HG03103 (cell line): ENCODE results near the gene SLC38A4.
"Not testable (repeated sequence)": the region's sequence is repeated elsewhere in the genome, so short reads cannot be mapped to it uniquely, and the experiment has no call there.

ENCODE experiments used
- ATAC-seq: cut with Tn5 transposase; IDR thresholded peaks from one replicate; pipeline ENCODE4 v1.9.1; 2021; ENCODE audit warnings: low read depth; ENCODE audit not compliant: unreplicated experiment

Gene SLC38A4

GRCh38 chr12:46825591-46826414 is at the start of gene SLC38A4:
Gene SLC38A4, minus strand, starts transcription at chr12:46825997. Its CDS starts 32,926 bp downstream, at chr12:46793071.
- ATAC-seq = no peak

- ATAC-seq = no peak
Observed at GRCh38 chr12:46875095-46875494, 49.3 kb upstream of the SLC38A4 start.

- ATAC-seq = no peak
Observed at GRCh38 chr12:46874642-46875041, 48.8 kb upstream of the SLC38A4 start.

GRCh38 chr12:46872135-46872534 is 46.3 kb upstream of the SLC38A4 start:
- ATAC-seq = no peak

- ATAC-seq = no peak
Observed at GRCh38 chr12:46865311-46865710, 39.5 kb upstream of the SLC38A4 start.

GRCh38 chr12:46858368-46858767 is 32.6 kb upstream of the SLC38A4 start:
- ATAC-seq = no peak

- ATAC-seq = no peak
Observed at GRCh38 chr12:46857486-46857885, 31.7 kb upstream of the SLC38A4 start.

GRCh38 chr12:46855760-46856159 is 30.0 kb upstream of the SLC38A4 start:
- ATAC-seq = no peak

GRCh38 chr12:46854188-46854587 is 28.4 kb upstream of the SLC38A4 start:
- not testable (repeated sequence) for ATAC-seq

GRCh38 chr12:46848792-46849191 is 23.0 kb upstream of the SLC38A4 start:
- not testable (repeated sequence) for ATAC-seq

GRCh38 chr12:46847001-46847400 is 21.2 kb upstream of the SLC38A4 start:
- ATAC-seq = no peak

- no peak for ATAC-seq
Observed at GRCh38 chr12:46843811-46844210, 18.0 kb upstream of the SLC38A4 start.

GRCh38 chr12:46841891-46842290 is 16.1 kb upstream of the SLC38A4 start:
- no peak for ATAC-seq

GRCh38 chr12:46839964-46840363 is 14.2 kb upstream of the SLC38A4 start:
- ATAC-seq = no peak

- no peak for ATAC-seq
Observed at GRCh38 chr12:46839232-46839631, 13.4 kb upstream of the SLC38A4 start.

- no peak for ATAC-seq
Observed at GRCh38 chr12:46835785-46836184, 10.0 kb upstream of the SLC38A4 start.

GRCh38 chr12:46832130-46832704 is 6.4 kb upstream of the SLC38A4 start:
- ATAC-seq = no peak

- no peak for ATAC-seq
Observed at GRCh38 chr12:46831335-46832129, 5.7 kb upstream of the SLC38A4 start.

- no peak for ATAC-seq
Observed at GRCh38 chr12:46830731-46831334, 5.0 kb upstream of the SLC38A4 start.

- ATAC-seq = no peak
Observed at GRCh38 chr12:46824709-46825108, 1.1 kb downstream of the SLC38A4 start.

- ATAC-seq = no peak
Observed at GRCh38 chr12:46818642-46819041, 7.2 kb downstream of the SLC38A4 start.
